ENCODE measurements around the gene SELENOV. TPM values are rescaled to one million over a fixed set of nuclear protein-coding genes. Genes with fewer than 3 reads are reported as not detected.

SELENOV gene
- total RNA-seq, 1 experiment from 2014 or later: not detected

- DNase-seq (ENCODE audit: low read depth): no peak
- in situ Hi-C loops (cut with HindIII; ENCODE audit: low pct_unique_long_range_greater_than_20kb, low sequenced_read_pairs): loop anchor here (25.0 kb wide), 1 partner anchor 119 kb away; the partner anchor contains the start of gene LGALS16
These were observed 28.5 kb downstream of the SELENOV start for GRCh38 chr19:39543477-39543857.

- in situ Hi-C loops (cut with HindIII; ENCODE audit: low pct_unique_long_range_greater_than_20kb, low sequenced_read_pairs): loop anchor here (25.0 kb wide), 1 partner anchor 118 kb away; the partner anchor contains the start of gene LGALS16
- peak; percentile 28 for DNase-seq (ENCODE audit: low read depth)
These were observed 29.4 kb downstream of the SELENOV start for GRCh38 chr19:39544226-39544903.

- in situ Hi-C loops (cut with HindIII; ENCODE audit: low pct_unique_long_range_greater_than_20kb, low sequenced_read_pairs): loop anchor here (25.0 kb wide), 1 partner anchor 117 kb away; the partner anchor contains the start of gene LGALS16
- DNase-seq (ENCODE audit: low read depth): no peak
These were observed 30.0 kb downstream of the SELENOV start for GRCh38 chr19:39544911-39545310.

GRCh38 chr19:39546599-39546998, 31.7 kb downstream of the SELENOV start:
- DNase-seq (ENCODE audit: low read depth): peak; percentile 26
- in situ Hi-C loops (cut with HindIII; ENCODE audit: low pct_unique_long_range_greater_than_20kb, low sequenced_read_pairs): loop anchor here (25.0 kb wide), 1 partner anchor 116 kb away; the partner anchor contains the start of gene LGALS16

GRCh38 chr19:39550197-39550596, 35.3 kb downstream of the SELENOV start:
- in situ Hi-C loops (cut with HindIII; ENCODE audit: low pct_unique_long_range_greater_than_20kb, low sequenced_read_pairs): no loop called here
- DNase-seq (ENCODE audit: low read depth): no peak

- in situ Hi-C loops (cut with HindIII; ENCODE audit: low pct_unique_long_range_greater_than_20kb, low sequenced_read_pairs): no loop called here
- no peak for DNase-seq (ENCODE audit: low read depth)
These were observed 38.2 kb downstream of the SELENOV start for GRCh38 chr19:39553082-39553652.

- in situ Hi-C loops (cut with HindIII; ENCODE audit: low pct_unique_long_range_greater_than_20kb, low sequenced_read_pairs): no loop called here
- DNase-seq (ENCODE audit: low read depth): no peak
These were observed 39.9 kb downstream of the SELENOV start for GRCh38 chr19:39554701-39555311.

- DNase-seq (ENCODE audit: low read depth): no peak
- in situ Hi-C loops (cut with HindIII; ENCODE audit: low pct_unique_long_range_greater_than_20kb, low sequenced_read_pairs): no loop called here
These were observed 40.9 kb downstream of the SELENOV start for GRCh38 chr19:39555883-39556282.

- DNase-seq (ENCODE audit: low read depth): no peak
- in situ Hi-C loops (cut with HindIII; ENCODE audit: low pct_unique_long_range_greater_than_20kb, low sequenced_read_pairs): no loop called here
These were observed 43.1 kb downstream of the SELENOV start for GRCh38 chr19:39557811-39558623.

GRCh38 chr19:39558624-39559117, 43.7 kb downstream of the SELENOV start:
- in situ Hi-C loops (cut with HindIII; ENCODE audit: low pct_unique_long_range_greater_than_20kb, low sequenced_read_pairs): no loop called here
- no peak for DNase-seq (ENCODE audit: low read depth)

- peak; percentile 54 for DNase-seq (ENCODE audit: low read depth)
- in situ Hi-C loops (cut with HindIII; ENCODE audit: low pct_unique_long_range_greater_than_20kb, low sequenced_read_pairs): no loop called here
These were observed 48.5 kb downstream of the SELENOV start for GRCh38 chr19:39563408-39563807.

GRCh38 chr19:39566064-39566463, 51.1 kb downstream of the SELENOV start:
- in situ Hi-C loops (cut with HindIII; ENCODE audit: low pct_unique_long_range_greater_than_20kb, low sequenced_read_pairs): no loop called here
- no peak for DNase-seq (ENCODE audit: low read depth)

GRCh38 chr19:39568604-39569003, 53.7 kb downstream of the SELENOV start:
- peak; percentile 24 for DNase-seq (ENCODE audit: low read depth)
- in situ Hi-C loops (cut with HindIII; ENCODE audit: low pct_unique_long_range_greater_than_20kb, low sequenced_read_pairs): no loop called here

Other genes with a start within 250 kb of the SELENOV start
- gene IFNL2, start 246.7 kb upstream of the SELENOV start, total RNA-seq (2014; rRNA removed; shearing (Covaris generic); ENCODE audit: low replicate concordance): not detected in 2 replicates
- gene IFNL1, start 218.7 kb upstream of the SELENOV start, total RNA-seq (2014; rRNA removed; shearing (Covaris generic); ENCODE audit: low replicate concordance): not detected in 2 replicates
- 0.52 and 2.0 TPM in 2 replicates for gene LRFN1, start 194.3 kb upstream of the SELENOV start, total RNA-seq (2014; rRNA removed; shearing (Covaris generic); ENCODE audit: low replicate concordance)
- not detected in 2 replicates for gene GMFG, start 179.1 kb upstream of the SELENOV start, total RNA-seq (2014; rRNA removed; shearing (Covaris generic); ENCODE audit: low replicate concordance)
- gene SAMD4B, start 172.7 kb upstream of the SELENOV start, total RNA-seq (2014; rRNA removed; shearing (Covaris generic); ENCODE audit: low replicate concordance): 39.6 and 63.2 TPM in 2 replicates
- 77.5 and 79.9 TPM in 2 replicates for gene PAF1, start 124.0 kb upstream of the SELENOV start, total RNA-seq (2014; rRNA removed; shearing (Covaris generic); ENCODE audit: low replicate concordance)
- 76.2 and 86.5 TPM in 2 replicates for gene MED29, start 123.8 kb upstream of the SELENOV start, total RNA-seq (2014; rRNA removed; shearing (Covaris generic); ENCODE audit: low replicate concordance)
- gene ZFP36, start 108.3 kb upstream of the SELENOV start, total RNA-seq (2014; rRNA removed; shearing (Covaris generic); ENCODE audit: low replicate concordance): 1.4 TPM in 1 of 2 replicates, not detected in the other
- gene PLEKHG2, start 102.5 kb upstream of the SELENOV start, total RNA-seq (2014; rRNA removed; shearing (Covaris generic); ENCODE audit: low replicate concordance): 5.1 and 34.1 TPM in 2 replicates
- 76.6 and 151 TPM in 2 replicates for gene RPS16, start 79.2 kb upstream of the SELENOV start, total RNA-seq (2014; rRNA removed; shearing (Covaris generic); ENCODE audit: low replicate concordance)
- 95.5 and 108 TPM in 2 replicates for gene SUPT5H, start 69.6 kb upstream of the SELENOV start, total RNA-seq (2014; rRNA removed; shearing (Covaris generic); ENCODE audit: low replicate concordance)
- 243 and 282 TPM in 2 replicates for gene TIMM50, start 34.3 kb upstream of the SELENOV start, total RNA-seq (2014; rRNA removed; shearing (Covaris generic); ENCODE audit: low replicate concordance)
- gene DLL3, start 16.2 kb upstream of the SELENOV start, total RNA-seq (2014; rRNA removed; shearing (Covaris generic); ENCODE audit: low replicate concordance): 5.8 and 11.8 TPM in 2 replicates
- gene EID2B, start 17.7 kb downstream of the SELENOV start, total RNA-seq (2014; rRNA removed; shearing (Covaris generic); ENCODE audit: low replicate concordance): 6.2 and 10.2 TPM in 2 replicates
- gene EID2, start 25.0 kb downstream of the SELENOV start, total RNA-seq (2014; rRNA removed; shearing (Covaris generic); ENCODE audit: low replicate concordance): 16.4 and 18.8 TPM in 2 replicates
- not detected in 2 replicates for gene LGALS13, start 87.4 kb downstream of the SELENOV start, total RNA-seq (2014; rRNA removed; shearing (Covaris generic); ENCODE audit: low replicate concordance)
- not detected in 2 replicates for gene LGALS16, start 140.8 kb downstream of the SELENOV start, total RNA-seq (2014; rRNA removed; shearing (Covaris generic); ENCODE audit: low replicate concordance)
- not detected in 2 replicates for gene LGALS14, start 189.3 kb downstream of the SELENOV start, total RNA-seq (2014; rRNA removed; shearing (Covaris generic); ENCODE audit: low replicate concordance)
- 7.8 TPM in 1 of 2 replicates, not detected in the other for gene CLC, start 222.9 kb downstream of the SELENOV start, total RNA-seq (2014; rRNA removed; shearing (Covaris generic); ENCODE audit: low replicate concordance)